ENCODE measurements around the gene ABLIM3. TPM values are rescaled to one million over a fixed set of nuclear protein-coding genes. Genes with fewer than 3 reads are reported as not detected.
A peak's percentile ranks its signal among the peaks of the same experiment; 100 is the strongest.

The ABLIM3 gene
- total and polyA plus RNA-seq, 2 of the 8 experiments (the other 6 are each of a cell fraction or from before 2014, with no cell fraction given): 0.36 to 0.56 TPM

DNA sequence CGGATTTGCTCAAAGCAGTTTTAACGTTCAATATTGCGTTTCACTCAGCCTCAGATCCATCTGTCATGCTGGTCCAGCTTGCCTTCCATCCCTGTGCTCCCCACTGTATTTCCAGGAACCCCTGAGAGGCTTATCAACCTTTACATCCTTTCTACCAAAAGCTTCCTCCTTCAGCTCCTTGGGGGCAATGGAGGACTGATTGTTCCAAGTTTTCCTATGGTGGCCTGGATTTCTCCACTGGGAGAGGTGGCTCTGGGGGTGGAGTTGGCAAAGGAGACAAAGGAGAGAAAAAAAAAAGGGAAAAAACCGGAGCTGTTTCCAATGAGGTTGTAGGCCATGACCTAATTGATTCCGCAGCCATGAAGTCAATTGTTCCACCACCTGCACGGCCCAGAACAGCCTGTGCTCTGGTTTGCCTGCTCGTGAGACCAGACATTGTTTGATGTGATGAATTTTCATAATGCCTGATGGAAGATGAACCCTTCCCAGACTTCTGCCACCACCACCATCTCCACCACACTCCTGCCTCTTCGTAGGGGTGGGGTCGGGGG is 54.1 kb downstream of the ABLIM3 start:
- Histone ChIP-seq H3K4me3 (ENCODE audit: extremely low read depth in 1 of 4, insufficient read depth in 2 of 4, low read depth in 3 of 4, low read length in 4 of 4) (no peak overlapping the region), H4K5ac (ENCODE audit: insufficient read length, low read depth, low read length) (no peak overlapping the region), H3K4me1 (replicated peaks in 1 of 4; ENCODE audit: control insufficient read depth in 3 of 4, insufficient read depth in 4 of 4, low read length in 3 of 4) (no peaks in the 10 kb centered on the region), H2BK20ac (ENCODE audit: low read length) (no peak overlapping the region), H4K20me1 (replicated peaks in 1 of 2; ENCODE audit: control insufficient read depth in 1 of 2, insufficient read depth in 2 of 2, low read length in 2 of 2) (no peaks in the 10 kb centered on the region), H3K4me2 (ENCODE audit: insufficient read depth in 1 of 2, low read depth in 2 of 2, low read length in 2 of 2) (no peak overlapping the region), H2BK15ac (ENCODE audit: low read length) (no peak overlapping the region), H3K18ac (ENCODE audit: extremely low read depth, low read length) (no peak overlapping the region), H3K9ac (replicated peaks in 1 of 4; ENCODE audit: extremely low read depth in 1 of 4, low read depth in 3 of 4, low read length in 3 of 4) (no peak overlapping the region), H3K23ac (ENCODE audit: insufficient read length) (no peak overlapping the region), H2AK5ac (ENCODE audit: low read depth, low read length) (no peak overlapping the region), H3K79me1 (ENCODE audit: low read depth, low read length) (no peaks in the 10 kb centered on the region), H2BK5ac (ENCODE audit: low read depth, low read length) (no peak overlapping the region), H2AFZ (ENCODE audit: low read length) (no peak overlapping the region), H4K91ac (replicated peaks; ENCODE audit: insufficient read length, low read length) (no peak overlapping the region), H3K9me3 (ENCODE audit: insufficient read depth in 2 of 2, low read depth in 1 of 2, low read length in 1 of 2) (no peaks in the 10 kb centered on the region), H3K27me3 (replicated peaks in 1 of 4; ENCODE audit: control insufficient read depth in 3 of 4, extremely low read depth in 1 of 4, insufficient read depth in 3 of 4, low read length in 3 of 4) (no peaks in the 10 kb centered on the region; a peak in 1 of 7 replicates), H2BK120ac (replicated peaks; ENCODE audit: low read depth, low read length) (no peak overlapping the region), H3K23me2 (ENCODE audit: low read depth, low read length) (no peaks in the 10 kb centered on the region), H2BK12ac (ENCODE audit: low read depth, low read length) (no peak overlapping the region), H3K36me3 (ENCODE audit: control insufficient read depth in 2 of 4, insufficient read depth in 4 of 4, low read length in 3 of 4) (no peaks in the 10 kb centered on the region), H3K56ac (replicated peaks; ENCODE audit: insufficient read length, low read depth, low read length) (no peak overlapping the region), H3K27ac (ENCODE audit: low read depth, low read length) (no peak overlapping the region), H3K4ac (replicated peaks; ENCODE audit: insufficient read length, low read depth, low read length) (no peak overlapping the region), H4K8ac (ENCODE audit: extremely low read depth, insufficient read depth, low read length) (no peak overlapping the region), H3K14ac (ENCODE audit: insufficient read length) (no peak overlapping the region), H3K79me2 (ENCODE audit: control insufficient read depth in 1 of 2, insufficient read depth in 2 of 2, low read length in 2 of 2) (no peaks in the 10 kb centered on the region)
- peak in 1 of 2 experiments; percentile 24 for DNase-seq (ENCODE audit: low read depth in 1 of 2, low spot score in 2 of 2)
- TF ChIP-seq BACH1 (IDR thresholded peaks at IDR 0.05; ENCODE audit: low read length): no peak
- ChIA-PET CTCF (ENCODE audit: partially characterized antibody) (interaction anchor here (0.7 to 2.0 kb wide), 7 partner anchors 12 to 172 kb away, joined by 3 to 6 read pairs (median 3); no protein-coding TSS in a partner anchor), POLR2A (ENCODE audit: partially characterized antibody) (interaction anchor here (1.2 kb wide), 1 partner anchor 19 kb away, joined by 3 read pairs; no protein-coding TSS in a partner anchor)
- WGBS, 2 experiments (ENCODE audit: extremely low coverage in 1 of 2, insufficient coverage in 1 of 2, insufficient read length in 1 of 2, insufficient replicate concordance in 2 of 2, low coverage in 1 of 2, low lambda C conversion rate in 2 of 2, missing lambda C conversion rate in 1 of 2): 85% methylated on average over 8 of the region's 9 CpGs; no CpG with 5 or more reads in 1 of the 2 experiments
- FAIRE-seq: no peak
